Kidney tubule cell (primary cell): ENCODE results near the gene HOXC12.

Experiments used
- DNase-seq: peaks from one replicate; pipeline ENCODE4 v3.0.0-alpha.2; 2018; ENCODE audit warnings: low spot score

Gene HOXC12

GRCh38 chr12:53940443-53941014, 14.2 kb upstream of the HOXC12 start:
- no peak for DNase-seq

GRCh38 chr12:53941187-53941586, 13.5 kb upstream of the HOXC12 start:
- DNase-seq = no peak

DNA sequence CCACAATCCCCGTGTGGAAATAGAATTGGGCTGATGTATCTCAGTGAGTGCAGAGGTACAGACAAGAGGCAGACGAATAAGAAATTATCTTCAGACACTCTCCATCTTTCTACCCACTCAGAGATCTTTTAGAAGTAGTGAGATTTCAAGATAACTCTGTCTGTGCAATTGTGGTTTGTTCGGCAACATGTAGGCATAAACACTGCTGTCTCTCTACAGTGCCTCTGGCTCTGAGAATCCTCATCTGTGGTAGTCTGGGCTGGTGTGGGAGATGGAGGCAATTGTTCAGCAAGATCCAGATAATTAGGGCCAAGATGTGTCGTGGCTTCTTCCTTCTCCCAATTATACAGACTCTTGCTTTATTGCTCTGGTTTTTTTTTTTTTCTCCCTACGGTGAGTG, 13.0 kb upstream of the HOXC12 start:
- DNase-seq = no peak

- no peak for DNase-seq
Measured at GRCh38 chr12:53942467-53942997, 12.2 kb upstream of the HOXC12 start.

- no peak for DNase-seq
Measured at GRCh38 chr12:53944209-53944608, 10.5 kb upstream of the HOXC12 start.

DNA sequence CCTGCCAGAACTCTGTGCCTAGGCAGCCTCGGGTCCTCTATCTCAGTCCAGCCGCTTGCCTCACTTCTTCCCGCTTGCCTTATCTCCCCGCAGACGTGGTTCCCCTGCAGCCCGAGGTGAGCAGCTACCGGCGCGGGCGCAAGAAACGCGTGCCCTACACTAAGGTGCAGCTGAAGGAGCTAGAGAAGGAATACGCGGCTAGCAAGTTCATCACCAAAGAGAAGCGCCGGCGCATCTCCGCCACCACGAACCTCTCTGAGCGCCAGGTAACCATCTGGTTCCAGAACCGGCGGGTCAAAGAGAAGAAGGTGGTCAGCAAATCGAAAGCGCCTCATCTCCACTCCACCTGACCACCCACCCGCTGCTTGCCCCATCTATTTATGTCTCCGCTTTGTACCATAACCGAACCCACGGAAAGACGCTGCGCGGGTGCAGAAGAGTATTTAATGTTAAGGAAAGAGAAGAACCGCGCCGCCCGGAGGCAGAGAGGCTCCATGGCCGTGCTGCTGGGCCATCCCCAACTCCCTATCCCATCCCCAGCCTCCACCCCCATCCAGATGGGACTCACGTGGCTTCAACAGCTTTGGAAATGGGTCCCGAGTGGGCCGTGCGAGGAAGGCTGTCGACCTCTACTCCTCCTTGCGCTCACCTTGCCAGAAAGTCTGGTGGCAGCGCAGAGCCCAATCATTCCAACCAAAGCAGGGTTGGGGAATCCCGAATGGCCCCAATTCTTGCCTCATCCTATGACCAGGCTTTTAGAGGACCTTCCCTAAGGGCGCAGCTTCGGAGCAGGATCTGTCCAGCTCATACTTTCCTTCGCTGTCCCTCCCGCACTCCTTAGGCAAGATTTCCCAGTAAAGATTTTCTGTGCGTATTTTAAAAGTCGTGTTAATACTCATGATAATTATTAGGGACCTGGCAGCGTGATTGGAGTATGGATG, 9.5 kb upstream of the HOXC12 start:
- DNase-seq = no peak

GRCh38 chr12:53947743-53948142, 7.0 kb upstream of the HOXC12 start:
- DNase-seq = no peak

- no peak for DNase-seq
Measured at GRCh38 chr12:53948650-53949593, 5.8 kb upstream of the HOXC12 start.

GRCh38 chr12:53949631-53950436, 4.9 kb upstream of the HOXC12 start:
- DNase-seq = no peak

- no peak for DNase-seq
Measured at GRCh38 chr12:53950437-53950773, 4.3 kb upstream of the HOXC12 start.

- no peak for DNase-seq
Measured at GRCh38 chr12:53950789-53951576, 3.7 kb upstream of the HOXC12 start.

GRCh38 chr12:53951577-53952334, 2.9 kb upstream of the HOXC12 start:
- DNase-seq = no peak

GRCh38 chr12:53952335-53952694, 2.4 kb upstream of the HOXC12 start:
- DNase-seq = no peak

DNA sequence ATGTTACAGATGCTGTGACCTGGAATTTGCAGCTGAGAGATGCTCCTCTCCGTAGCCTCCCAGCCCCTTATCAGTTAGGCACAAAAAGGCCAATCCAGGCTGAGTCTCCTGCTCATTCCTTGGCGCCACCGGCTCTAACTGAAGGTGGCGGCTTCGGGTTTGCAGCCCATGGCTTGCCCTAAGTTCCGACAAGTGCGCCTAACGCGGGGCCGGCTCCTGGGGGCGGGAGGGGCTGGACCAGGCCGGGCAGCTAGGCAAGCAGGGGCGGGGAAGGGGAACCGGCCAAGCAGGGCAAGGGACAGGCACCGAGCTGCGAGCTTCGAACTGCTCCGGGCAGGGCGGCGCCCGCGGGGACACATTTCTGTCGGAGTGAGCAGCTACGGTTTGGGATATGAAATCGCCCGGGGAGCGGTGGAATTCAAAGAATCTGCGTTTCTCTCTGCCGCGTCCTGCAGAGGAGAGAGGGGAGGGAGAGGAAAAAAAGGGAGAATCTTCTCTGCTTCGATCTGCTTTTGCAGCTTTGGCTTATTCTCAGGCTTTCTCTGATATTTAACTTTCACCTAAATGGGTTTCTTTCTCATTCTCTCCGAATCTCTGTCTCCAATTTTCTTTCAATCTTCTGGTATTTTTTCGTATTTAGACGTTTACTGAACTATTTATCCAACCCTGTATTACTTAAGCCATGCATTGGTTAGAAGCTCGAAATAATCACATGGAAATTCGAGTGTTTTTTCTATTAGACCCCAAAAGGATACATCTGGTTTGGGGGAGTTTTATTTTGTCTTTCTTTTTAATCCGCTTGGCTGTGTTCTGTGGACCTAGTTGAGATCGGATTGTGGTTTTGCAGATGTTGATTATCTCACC, 1.6 kb upstream of the HOXC12 start:
- DNase-seq = no peak

DNA sequence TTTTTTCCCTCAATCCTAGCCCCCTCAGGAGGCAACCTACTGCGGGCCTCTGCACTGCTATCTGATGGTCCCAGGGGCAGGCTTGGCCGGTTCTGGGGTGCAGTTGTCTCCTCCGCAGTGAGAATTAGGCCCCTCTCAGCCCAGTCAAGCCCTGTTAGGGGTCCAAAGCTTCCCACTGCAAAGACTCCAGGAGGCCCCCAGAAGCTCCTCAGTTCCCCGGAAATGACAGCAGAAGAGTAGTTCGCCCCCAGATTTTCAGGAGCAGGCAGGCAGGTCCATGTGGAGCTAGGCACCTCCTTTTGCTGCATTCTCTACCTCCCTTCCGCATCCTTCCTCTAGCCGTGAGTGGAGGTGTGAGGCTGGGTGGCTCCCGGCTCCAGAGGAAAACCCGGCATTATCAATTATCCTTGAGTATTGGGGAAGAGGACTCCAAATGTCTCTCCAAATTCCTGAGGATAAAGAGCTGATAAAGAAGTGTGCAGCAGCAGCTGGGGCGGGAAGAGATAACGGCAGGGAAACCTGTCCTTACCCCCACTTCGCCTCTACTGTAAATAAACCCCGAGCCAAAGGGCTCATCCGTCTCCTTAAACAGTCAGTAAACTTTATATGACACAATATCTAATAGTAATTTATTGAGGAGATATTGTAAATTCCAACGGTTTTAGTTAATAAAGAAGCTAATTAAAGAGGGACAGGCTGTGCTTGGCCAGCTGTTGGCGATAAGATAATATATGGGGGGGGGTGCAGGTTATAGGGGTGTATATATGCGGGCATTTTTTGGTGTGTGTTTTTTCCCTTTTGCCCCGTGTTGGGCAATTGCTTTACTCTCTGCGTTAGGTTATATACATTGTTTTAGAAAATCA, 641 bp upstream of the HOXC12 start:
- DNase-seq = no peak

GRCh38 chr12:53955036-53955775, 503 bp downstream of the HOXC12 start:
- no peak for DNase-seq

DNA sequence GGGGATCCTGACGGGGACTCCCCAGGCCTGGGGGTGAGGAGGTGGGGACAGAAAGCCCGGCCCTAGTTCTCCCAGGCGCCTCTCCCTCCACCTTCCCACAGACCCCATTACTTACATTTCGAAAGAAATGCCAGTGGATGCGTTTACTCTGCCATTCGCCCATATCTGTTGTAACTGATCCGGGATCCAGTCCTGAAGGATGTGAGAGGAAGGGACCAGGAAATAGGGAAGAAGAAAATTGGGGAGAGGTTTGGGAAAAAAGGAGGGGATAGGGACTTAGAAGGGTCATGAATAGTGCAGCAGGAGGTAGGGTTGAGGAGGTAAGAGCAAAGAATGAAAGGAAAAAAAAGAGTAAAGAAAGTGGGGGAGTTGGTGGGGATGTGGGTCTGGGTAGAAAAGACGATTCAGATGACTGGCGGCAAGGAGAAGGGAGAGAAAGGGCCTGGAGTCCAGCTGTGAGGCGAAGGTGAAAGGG, 1.1 kb downstream of the HOXC12 start:
- DNase-seq = no peak
